Measurements from ENCODE around the gene CPA1. TPM values are rescaled to one million over a fixed set of nuclear protein-coding genes. Genes with fewer than 3 reads are reported as not detected.
A peak's percentile ranks its signal among the peaks of the same experiment; 100 is the strongest.

The CPA1 gene
- total RNA-seq, 1 donor from 2014 or later, result 0.41 TPM

DNA sequence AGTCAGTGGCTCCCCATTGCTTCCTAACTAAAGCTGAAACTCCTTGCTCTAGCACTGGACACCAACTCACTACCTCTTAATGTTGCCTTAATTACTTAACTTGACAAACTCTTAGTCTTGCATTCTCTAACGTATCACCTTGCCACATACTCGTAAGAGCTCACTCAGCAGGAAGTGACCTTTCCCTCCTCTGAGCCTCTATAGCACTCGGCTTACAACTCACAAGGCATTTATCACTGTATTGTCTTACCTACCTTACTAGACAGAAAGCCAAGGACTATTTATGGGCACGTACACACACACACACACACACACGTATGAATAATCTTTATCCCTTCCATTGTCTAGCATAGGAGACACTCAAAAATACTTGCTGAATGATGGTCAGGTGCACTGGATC is 39.4 kb downstream of the CPA1 start:
- no peaks in the 10 kb centered on the region for H3K9me3 Mint-ChIP-seq
- DNase-seq (ENCODE audit: extremely low spot score, unreplicated experiment), result no peak
- H3K27me3 Mint-ChIP-seq, result no peaks in the 10 kb centered on the region
- peak overlapping the region; percentile 95 for H3K27ac Mint-ChIP-seq
- peak overlapping the region; percentile 23 for H3K4me3 Mint-ChIP-seq
- TF ChIP-seq, protein P1, sequence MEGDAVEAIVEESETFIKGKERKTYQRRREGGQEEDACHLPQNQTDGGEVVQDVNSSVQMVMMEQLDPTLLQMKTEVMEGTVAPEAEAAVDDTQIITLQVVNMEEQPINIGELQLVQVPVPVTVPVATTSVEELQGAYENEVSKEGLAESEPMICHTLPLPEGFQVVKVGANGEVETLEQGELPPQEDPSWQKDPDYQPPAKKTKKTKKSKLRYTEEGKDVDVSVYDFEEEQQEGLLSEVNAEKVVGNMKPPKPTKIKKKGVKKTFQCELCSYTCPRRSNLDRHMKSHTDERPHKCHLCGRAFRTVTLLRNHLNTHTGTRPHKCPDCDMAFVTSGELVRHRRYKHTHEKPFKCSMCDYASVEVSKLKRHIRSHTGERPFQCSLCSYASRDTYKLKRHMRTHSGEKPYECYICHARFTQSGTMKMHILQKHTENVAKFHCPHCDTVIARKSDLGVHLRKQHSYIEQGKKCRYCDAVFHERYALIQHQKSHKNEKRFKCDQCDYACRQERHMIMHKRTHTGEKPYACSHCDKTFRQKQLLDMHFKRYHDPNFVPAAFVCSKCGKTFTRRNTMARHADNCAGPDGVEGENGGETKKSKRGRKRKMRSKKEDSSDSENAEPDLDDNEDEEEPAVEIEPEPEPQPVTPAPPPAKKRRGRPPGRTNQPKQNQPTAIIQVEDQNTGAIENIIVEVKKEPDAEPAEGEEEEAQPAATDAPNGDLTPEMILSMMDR (conservative IDR thresholded peaks at IDR 0.05), result no peak
- peaks cover 46% of the 10 kb centered on the region for H3K4me1 Mint-ChIP-seq (ENCODE audit: unreplicated experiment)
- H3K36me3 Mint-ChIP-seq, result peaks cover 17% of the 10 kb centered on the region

DNA sequence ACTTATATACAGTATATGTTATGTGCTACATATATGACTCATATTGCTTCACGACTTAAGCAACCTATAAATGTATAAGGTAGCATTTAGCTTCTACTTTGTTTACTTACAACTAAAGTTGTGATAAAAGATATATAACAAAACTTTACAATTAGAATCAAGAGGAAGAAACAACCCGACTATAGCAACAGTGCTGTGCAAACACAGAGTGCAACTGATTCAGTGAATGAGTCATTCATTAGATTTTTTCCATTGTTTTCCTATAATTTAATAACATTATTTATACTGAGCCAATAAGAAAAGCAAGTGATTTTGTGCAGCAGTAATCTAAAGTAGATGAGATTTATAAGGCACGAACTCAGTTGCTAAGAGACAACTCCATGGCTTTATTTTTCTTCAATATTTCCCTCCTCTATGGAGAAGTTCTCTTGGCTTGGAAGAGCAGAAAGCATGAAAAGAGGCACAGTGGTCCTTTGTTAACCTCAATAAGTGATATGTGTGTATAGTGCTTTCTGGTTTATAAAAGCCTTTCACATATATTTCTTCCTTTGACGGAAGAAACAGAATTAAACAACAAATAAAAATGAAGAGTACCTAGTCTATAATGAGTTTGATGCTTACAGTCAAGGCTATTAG is 40.8 kb downstream of the CPA1 start:
- Mint-ChIP-seq H3K27me3 (no peaks in the 10 kb centered on the region), H3K4me1 (ENCODE audit: unreplicated experiment) (peaks cover 54% of the 10 kb centered on the region), H3K27ac (peak overlapping the region; percentile 0), H3K4me3 (no peak overlapping the region), H3K36me3 (peaks cover 14% of the 10 kb centered on the region), H3K9me3 (no peaks in the 10 kb centered on the region)
- no peak for DNase-seq (ENCODE audit: extremely low spot score, unreplicated experiment)
- TF ChIP-seq, protein P1 (conservative IDR thresholded peaks at IDR 0.05), result no peak

DNA sequence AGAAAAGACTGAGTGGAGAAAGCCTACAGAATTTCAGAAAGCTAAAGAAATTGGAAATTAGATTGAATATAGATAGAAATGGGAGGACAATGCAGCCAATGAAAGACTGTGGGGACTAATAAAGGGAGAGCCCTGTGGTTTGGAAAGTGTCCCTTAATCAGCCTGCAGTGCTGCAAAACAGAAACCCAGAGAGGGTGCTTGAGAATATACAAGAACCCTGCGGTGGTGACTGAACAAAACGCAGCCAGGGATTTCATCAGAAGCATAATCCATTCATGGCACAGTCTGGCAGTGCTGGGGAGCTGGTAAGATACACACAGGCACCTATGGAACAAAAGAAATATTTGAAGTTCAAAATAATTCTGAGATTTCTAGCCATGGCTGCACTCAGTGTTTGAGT is 41.4 kb downstream of the CPA1 start:
- Mint-ChIP-seq H3K36me3 (peaks cover 14% of the 10 kb centered on the region), H3K9me3 (no peaks in the 10 kb centered on the region), H3K4me1 (ENCODE audit: unreplicated experiment) (peaks cover 58% of the 10 kb centered on the region), H3K4me3 (no peak overlapping the region), H3K27me3 (no peaks in the 10 kb centered on the region), H3K27ac (peak overlapping the region; percentile 0)
- TF ChIP-seq, protein P1 (conservative IDR thresholded peaks at IDR 0.05), result no peak
- DNase-seq (ENCODE audit: extremely low spot score, unreplicated experiment), result no peak

DNA sequence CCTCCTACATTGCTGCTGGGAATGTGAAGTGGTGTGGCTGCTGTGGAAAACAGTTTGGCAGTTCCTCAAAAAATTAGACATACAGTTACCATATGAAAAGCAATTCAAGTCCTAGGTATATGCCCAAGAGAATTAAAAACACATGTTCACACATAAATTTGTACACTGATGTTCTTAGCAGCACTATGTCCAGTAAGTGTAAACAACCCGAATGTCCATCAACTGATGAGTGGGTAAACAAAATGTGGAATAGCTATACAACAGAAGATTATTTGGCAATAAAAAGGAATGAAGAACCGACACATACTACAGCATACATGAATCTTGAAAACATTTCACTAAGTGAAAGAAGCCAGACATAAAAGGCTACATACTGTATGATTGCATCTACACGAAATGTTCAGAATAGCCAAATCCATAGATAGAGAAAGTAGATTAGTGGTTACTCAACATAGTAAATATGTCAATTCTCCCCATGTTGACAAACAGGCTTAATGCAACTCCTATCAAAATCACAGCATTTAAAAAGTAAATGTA is 43.3 kb downstream of the CPA1 start:
- H3K4me3 Mint-ChIP-seq, result no peak overlapping the region
- no peaks in the 10 kb centered on the region for H3K9me3 Mint-ChIP-seq
- TF ChIP-seq, protein P1 (conservative IDR thresholded peaks at IDR 0.05), result no peak
- H3K27me3 Mint-ChIP-seq, result no peaks in the 10 kb centered on the region
- H3K36me3 Mint-ChIP-seq, result peaks cover 10% of the 10 kb centered on the region
- DNase-seq (ENCODE audit: extremely low spot score, unreplicated experiment), result no peak
- peaks cover 49% of the 10 kb centered on the region for H3K4me1 Mint-ChIP-seq (ENCODE audit: unreplicated experiment)
- no peak overlapping the region for H3K27ac Mint-ChIP-seq

DNA sequence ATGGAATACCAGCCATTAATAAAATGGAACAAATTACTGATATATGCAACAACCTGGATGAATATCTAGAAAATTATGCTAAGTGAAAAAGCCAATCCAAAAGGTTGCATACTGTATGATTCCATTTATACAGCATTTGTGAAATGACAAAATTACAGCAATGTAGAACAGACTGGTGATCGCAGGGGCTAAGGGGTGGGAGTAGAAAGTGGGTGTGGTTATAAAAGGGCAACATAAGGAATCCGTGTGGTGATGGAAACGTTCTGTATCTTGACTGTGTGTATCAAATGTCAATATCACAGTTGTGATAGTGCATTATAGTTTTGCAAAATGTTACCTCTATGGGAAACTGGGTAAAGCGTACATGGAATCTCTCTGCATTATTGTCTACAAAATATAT is 45.5 kb downstream of the CPA1 start:
- TF ChIP-seq, protein P1 (conservative IDR thresholded peaks at IDR 0.05), result no peak
- no peak for DNase-seq (ENCODE audit: extremely low spot score, unreplicated experiment)
- Mint-ChIP-seq H3K4me3 (no peak overlapping the region), H3K27me3 (no peaks in the 10 kb centered on the region), H3K9me3 (no peaks in the 10 kb centered on the region), H3K27ac (no peak overlapping the region), H3K4me1 (ENCODE audit: unreplicated experiment) (peaks cover 41% of the 10 kb centered on the region), H3K36me3 (peaks cover 8% of the 10 kb centered on the region)

Data from type B pancreatic cell (in vitro differentiated cells).